ENCODE measurements around the gene SLC35F2. TPM values are rescaled to one million over a fixed set of nuclear protein-coding genes. Genes with fewer than 3 reads are reported as not detected.

SLC35F2 gene
- total RNA-seq, 1 experiment from 2014 or later: 62.4 TPM

DNA sequence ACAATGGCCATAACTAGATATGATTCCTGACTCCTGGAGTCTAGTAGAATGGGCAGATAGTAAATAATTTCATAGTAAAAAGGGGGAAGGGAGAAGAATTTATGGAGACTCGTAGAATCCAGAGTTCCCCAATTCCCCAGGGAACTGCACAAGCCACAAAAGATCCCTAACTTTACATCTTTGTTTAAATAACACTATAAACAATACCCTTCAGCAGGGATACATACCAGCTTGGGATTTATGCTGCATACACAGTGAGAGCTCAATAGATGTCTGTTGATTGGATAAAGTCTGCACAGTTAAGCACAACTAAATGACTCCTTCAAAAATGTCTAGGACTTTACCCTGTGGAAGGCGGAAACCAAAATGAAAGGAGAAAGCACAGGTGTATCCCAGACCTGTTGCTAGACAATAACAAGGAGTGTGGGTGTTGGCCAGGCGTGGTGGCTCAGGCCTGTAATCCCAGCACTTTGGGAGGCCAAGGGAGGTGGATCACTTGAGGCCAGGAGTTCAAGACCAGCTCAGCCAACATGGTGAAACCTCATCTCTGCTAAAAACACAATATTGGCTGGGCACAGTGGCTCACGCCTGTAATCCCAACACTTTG lies 6.8 kb downstream of the SLC35F2 start:
- TF ChIP-seq, protein P1, sequence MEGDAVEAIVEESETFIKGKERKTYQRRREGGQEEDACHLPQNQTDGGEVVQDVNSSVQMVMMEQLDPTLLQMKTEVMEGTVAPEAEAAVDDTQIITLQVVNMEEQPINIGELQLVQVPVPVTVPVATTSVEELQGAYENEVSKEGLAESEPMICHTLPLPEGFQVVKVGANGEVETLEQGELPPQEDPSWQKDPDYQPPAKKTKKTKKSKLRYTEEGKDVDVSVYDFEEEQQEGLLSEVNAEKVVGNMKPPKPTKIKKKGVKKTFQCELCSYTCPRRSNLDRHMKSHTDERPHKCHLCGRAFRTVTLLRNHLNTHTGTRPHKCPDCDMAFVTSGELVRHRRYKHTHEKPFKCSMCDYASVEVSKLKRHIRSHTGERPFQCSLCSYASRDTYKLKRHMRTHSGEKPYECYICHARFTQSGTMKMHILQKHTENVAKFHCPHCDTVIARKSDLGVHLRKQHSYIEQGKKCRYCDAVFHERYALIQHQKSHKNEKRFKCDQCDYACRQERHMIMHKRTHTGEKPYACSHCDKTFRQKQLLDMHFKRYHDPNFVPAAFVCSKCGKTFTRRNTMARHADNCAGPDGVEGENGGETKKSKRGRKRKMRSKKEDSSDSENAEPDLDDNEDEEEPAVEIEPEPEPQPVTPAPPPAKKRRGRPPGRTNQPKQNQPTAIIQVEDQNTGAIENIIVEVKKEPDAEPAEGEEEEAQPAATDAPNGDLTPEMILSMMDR (IDR thresholded peaks at IDR 0.05; ENCODE audit: unreplicated experiment): no peak
- Mint-ChIP-seq H3K4me3 (ENCODE audit: unreplicated experiment) (no peak overlapping the region), H3K36me3 (ENCODE audit: insufficient read depth, unreplicated experiment) (peaks cover 13% of the 10 kb centered on the region), H3K9me3 (ENCODE audit: unreplicated experiment) (no peaks in the 10 kb centered on the region), H3K4me1 (ENCODE audit: insufficient read depth, unreplicated experiment) (peaks cover 48% of the 10 kb centered on the region), H3K27ac (ENCODE audit: low read depth, unreplicated experiment) (peak overlapping the region; percentile 81), H3K27me3 (ENCODE audit: insufficient read depth, unreplicated experiment) (no peaks in the 10 kb centered on the region)
- DNase-seq (ENCODE audit: unreplicated experiment): no peak
- CTCF ChIA-PET: interaction anchor here (0.7 to 0.8 kb wide), 2 partner anchors 38 to 52 kb away, joined by 3 read pairs; no protein-coding TSS in a partner anchor
- POLR2A ChIA-PET: interaction anchor here (8.3 kb wide), 1 partner anchor 10 kb away, joined by 95 read pairs; no protein-coding TSS in a partner anchor
- intact Hi-C loops (cut with micrococcal nuclease): no loop called here
- BruUV-seq (replicated peaks): no TSS peak

DNA sequence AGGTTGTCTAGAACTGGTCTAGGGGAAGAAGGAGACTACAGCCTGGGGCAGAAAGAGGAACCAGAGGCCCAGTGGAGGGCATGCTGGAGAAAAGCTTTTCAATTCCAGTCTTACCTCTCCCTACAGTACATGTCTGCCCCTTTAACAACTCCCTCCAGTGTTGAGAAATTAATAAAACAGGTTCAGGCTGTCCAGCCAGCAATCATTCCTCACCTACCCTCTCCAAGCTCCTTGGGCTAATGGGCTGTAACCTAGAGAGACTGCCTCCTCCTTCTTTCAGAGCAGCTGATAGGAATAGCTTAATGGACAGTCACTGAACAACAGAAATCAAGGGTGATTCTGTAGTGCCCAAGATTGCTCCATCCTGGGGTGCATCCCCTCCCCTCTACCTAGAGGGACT lies 8.8 kb downstream of the SLC35F2 start:
- DNase-seq (ENCODE audit: unreplicated experiment): no peak
- H3K27ac Mint-ChIP-seq (ENCODE audit: low read depth, unreplicated experiment): no peak overlapping the region
- no peaks in the 10 kb centered on the region for H3K27me3 Mint-ChIP-seq (ENCODE audit: insufficient read depth, unreplicated experiment)
- TF ChIP-seq, protein P1 (IDR thresholded peaks at IDR 0.05; ENCODE audit: unreplicated experiment): no peak
- H3K4me1 Mint-ChIP-seq (ENCODE audit: insufficient read depth, unreplicated experiment): peaks cover 37% of the 10 kb centered on the region
- POLR2A ChIA-PET: interaction anchor here (1.0 to 2.1 kb wide), 3 partner anchors 8 to 71 kb away, joined by 3 to 9 read pairs (median 6); no protein-coding TSS in a partner anchor
- CTCF ChIA-PET: interaction anchor here (0.6 kb wide), 1 partner anchor 14 kb away, joined by 5 read pairs; no protein-coding TSS in a partner anchor
- intact Hi-C loops (cut with micrococcal nuclease): no loop called here
- H3K36me3 Mint-ChIP-seq (ENCODE audit: insufficient read depth, unreplicated experiment): peaks cover 16% of the 10 kb centered on the region
- no peak overlapping the region for H3K4me3 Mint-ChIP-seq (ENCODE audit: unreplicated experiment)
- no TSS peak for BruUV-seq (replicated peaks)
- H3K9me3 Mint-ChIP-seq (ENCODE audit: unreplicated experiment): no peaks in the 10 kb centered on the region

DNA sequence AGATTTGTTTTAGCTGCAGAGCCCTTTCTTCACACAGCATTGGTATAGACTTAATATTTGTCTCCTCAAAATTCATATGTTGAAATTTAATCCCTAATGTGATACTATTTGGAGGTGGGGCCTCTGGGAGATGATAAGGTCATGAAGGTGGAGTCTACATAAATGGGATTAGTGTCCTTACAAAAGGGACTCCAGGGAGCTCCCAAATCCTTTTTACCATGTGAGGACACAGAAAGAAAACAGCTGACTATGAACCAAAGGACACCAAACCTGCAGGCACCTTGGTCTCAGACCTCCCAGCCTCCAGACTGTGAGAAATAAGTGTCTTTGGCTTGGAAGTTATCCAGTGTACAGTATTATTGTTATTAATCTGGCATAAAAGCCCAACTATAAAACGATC lies 10.2 kb downstream of the SLC35F2 start:
- no TSS peak for BruUV-seq (replicated peaks)
- Mint-ChIP-seq H3K27ac (ENCODE audit: low read depth, unreplicated experiment) (peak overlapping the region; percentile 43), H3K4me1 (ENCODE audit: insufficient read depth, unreplicated experiment) (peaks cover 32% of the 10 kb centered on the region), H3K9me3 (ENCODE audit: unreplicated experiment) (no peaks in the 10 kb centered on the region), H3K27me3 (ENCODE audit: insufficient read depth, unreplicated experiment) (no peaks in the 10 kb centered on the region), H3K4me3 (ENCODE audit: unreplicated experiment) (no peak overlapping the region), H3K36me3 (ENCODE audit: insufficient read depth, unreplicated experiment) (peaks cover 14% of the 10 kb centered on the region)
- POLR2A ChIA-PET: interaction anchor here (1.2 to 2.1 kb wide), 2 partner anchors 9 to 10 kb away, joined by 3 to 6 read pairs; partner anchors contain the start of gene SLC35F2
- CTCF ChIA-PET: interaction anchor here (1.4 kb wide), 1 partner anchor 11 kb away, joined by 6 read pairs; the partner anchor contains the start of gene SLC35F2
- TF ChIP-seq, protein P1 (IDR thresholded peaks at IDR 0.05; ENCODE audit: unreplicated experiment): no peak
- intact Hi-C loops (cut with micrococcal nuclease): no loop called here
- DNase-seq (ENCODE audit: unreplicated experiment): no peak

DNA sequence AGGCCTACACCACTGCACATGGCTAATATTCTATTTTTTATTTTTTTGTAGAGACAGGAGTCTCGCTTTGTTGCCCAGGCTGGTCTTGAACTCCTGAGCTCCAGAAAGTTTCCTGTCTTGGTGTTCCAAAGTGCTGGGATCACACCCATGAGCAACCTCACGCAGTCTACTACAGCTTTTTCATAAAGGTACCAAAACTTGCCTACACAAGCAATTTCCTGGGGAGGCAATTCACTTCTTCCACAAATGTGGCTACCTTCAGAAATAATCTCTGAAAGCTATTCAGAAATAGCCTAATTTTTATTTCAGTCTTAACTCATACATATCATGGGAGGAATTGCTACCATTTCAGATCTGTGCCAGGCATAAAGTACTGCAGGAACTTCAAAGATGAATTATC lies 11.4 kb downstream of the SLC35F2 start:
- H3K4me3 Mint-ChIP-seq (ENCODE audit: unreplicated experiment): no peak overlapping the region
- peaks cover 22% of the 10 kb centered on the region for H3K36me3 Mint-ChIP-seq (ENCODE audit: insufficient read depth, unreplicated experiment)
- ChIA-PET POLR2A (interaction anchor here (0.9 to 1.4 kb wide), 2 partner anchors 8 to 10 kb away, joined by 4 to 5 read pairs; no protein-coding TSS in a partner anchor), CTCF (interaction anchor here (0.6 kb wide), 3 partner anchors 18 to 449 kb away, joined by 3 to 8 read pairs (median 5); no protein-coding TSS in a partner anchor)
- no peaks in the 10 kb centered on the region for H3K9me3 Mint-ChIP-seq (ENCODE audit: unreplicated experiment)
- TF ChIP-seq, protein P1 (IDR thresholded peaks at IDR 0.05; ENCODE audit: unreplicated experiment): no peak
- H3K27me3 Mint-ChIP-seq (ENCODE audit: insufficient read depth, unreplicated experiment): no peaks in the 10 kb centered on the region
- BruUV-seq (replicated peaks): no TSS peak
- intact Hi-C loops (cut with micrococcal nuclease): no loop called here
- no peak for DNase-seq (ENCODE audit: unreplicated experiment)
- peaks cover 35% of the 10 kb centered on the region for H3K4me1 Mint-ChIP-seq (ENCODE audit: insufficient read depth, unreplicated experiment)
- no peak overlapping the region for H3K27ac Mint-ChIP-seq (ENCODE audit: low read depth, unreplicated experiment)
